Osteoblast (primary cell): ENCODE data around the gene FGF1. TPM values are rescaled to one million over a fixed set of nuclear protein-coding genes. Genes with fewer than 3 reads are reported as not detected.

ENCODE experiments used
- DNase-seq: peaks from one replicate; pipeline ENCODE4 v3.0.0; 2011; ENCODE audit warnings: low spot score, mixed read lengths; ENCODE audit not compliant: insufficient read length; ENCODE audit errors: missing footprints
- H2AFZ ChIP-seq: 2 replicates; pipeline ENCODE4 v1.6.0; 2011; ENCODE audit warnings: mild to moderate bottlenecking, low read length
- H3K27ac ChIP-seq: 2 replicates; pipeline ENCODE4 v1.5.1; 2011; ENCODE audit warnings: mild to moderate bottlenecking, low read depth, low read length, moderate library complexity
- H3K27me3 ChIP-seq: 2 replicates; pipeline ENCODE4 v1.6.0; 2012; ENCODE audit warnings: mild to moderate bottlenecking, control low read depth, inconsistent platforms, low read length, moderate library complexity; ENCODE audit not compliant: insufficient read depth
- H3K36me3 ChIP-seq: 2 replicates; pipeline ENCODE4 v1.5.1; 2011; ENCODE audit warnings: mild to moderate bottlenecking, low read length, control low read depth, moderate library complexity; ENCODE audit not compliant: insufficient read depth
- H3K4me1 ChIP-seq: 2 replicates; pipeline ENCODE4 v1.5.1; 2011; ENCODE audit warnings: mild to moderate bottlenecking, low read length, control low read depth, moderate library complexity; ENCODE audit not compliant: insufficient read depth
- H3K4me2 ChIP-seq: 2 replicates; pipeline ENCODE4 v1.6.0; 2011; ENCODE audit warnings: mild to moderate bottlenecking, low read length; ENCODE audit not compliant: insufficient read depth
- H3K4me3 ChIP-seq: fragments of 200-600 bp; sonication (generic); 3 replicates; pipeline ENCODE4 v1.5.1; 2012; ENCODE audit warnings: mild to moderate bottlenecking, low read length, inconsistent platforms; ENCODE audit not compliant: insufficient read depth
- H3K79me2 ChIP-seq: 2 replicates; pipeline ENCODE4 v1.6.0; 2012; ENCODE audit warnings: mild to moderate bottlenecking, low read length, control low read depth, inconsistent platforms; ENCODE audit not compliant: insufficient read depth
- H3K9me3 ChIP-seq: 2 replicates; pipeline ENCODE4 v1.5.1; 2011; ENCODE audit warnings: low read depth, low read length, control low read depth
- H4K20me1 ChIP-seq: 2 replicates; pipeline ENCODE4 v1.6.0; 2012; ENCODE audit warnings: mild to moderate bottlenecking, low read length, control low read depth; ENCODE audit not compliant: insufficient read depth
- total RNA-seq: library from RNA; depleted of rRNA; stranded (reverse); fragments of >200 nt; gene quantifications from 2 replicates; pipeline ENCODE4 v1.2.3, GENCODE V29; 2012
- TF ChIP-seq, protein P1 (sequence below): IDR thresholded peaks from 2 replicates; pipeline ENCODE4 v1.5.1; 2011; ENCODE audit warnings: mild to moderate bottlenecking, low read depth, low read length, moderate library complexity; ENCODE audit errors: extremely low read depth

Gene FGF1
- total RNA-seq, 1 donor: 4.3 TPM

- TF ChIP-seq, protein P1, sequence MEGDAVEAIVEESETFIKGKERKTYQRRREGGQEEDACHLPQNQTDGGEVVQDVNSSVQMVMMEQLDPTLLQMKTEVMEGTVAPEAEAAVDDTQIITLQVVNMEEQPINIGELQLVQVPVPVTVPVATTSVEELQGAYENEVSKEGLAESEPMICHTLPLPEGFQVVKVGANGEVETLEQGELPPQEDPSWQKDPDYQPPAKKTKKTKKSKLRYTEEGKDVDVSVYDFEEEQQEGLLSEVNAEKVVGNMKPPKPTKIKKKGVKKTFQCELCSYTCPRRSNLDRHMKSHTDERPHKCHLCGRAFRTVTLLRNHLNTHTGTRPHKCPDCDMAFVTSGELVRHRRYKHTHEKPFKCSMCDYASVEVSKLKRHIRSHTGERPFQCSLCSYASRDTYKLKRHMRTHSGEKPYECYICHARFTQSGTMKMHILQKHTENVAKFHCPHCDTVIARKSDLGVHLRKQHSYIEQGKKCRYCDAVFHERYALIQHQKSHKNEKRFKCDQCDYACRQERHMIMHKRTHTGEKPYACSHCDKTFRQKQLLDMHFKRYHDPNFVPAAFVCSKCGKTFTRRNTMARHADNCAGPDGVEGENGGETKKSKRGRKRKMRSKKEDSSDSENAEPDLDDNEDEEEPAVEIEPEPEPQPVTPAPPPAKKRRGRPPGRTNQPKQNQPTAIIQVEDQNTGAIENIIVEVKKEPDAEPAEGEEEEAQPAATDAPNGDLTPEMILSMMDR: no peak
- Histone ChIP-seq H3K4me2 (peak overlapping the region; percentile 85), H3K79me2 (no peaks in the 10 kb centered on the region), H3K36me3 (no peaks in the 10 kb centered on the region), H3K27me3 (no peaks in the 10 kb centered on the region), H2AFZ (peak overlapping the region; percentile 84), H4K20me1 (no peaks in the 10 kb centered on the region), H3K27ac (no peak overlapping the region), H3K4me1 (no peaks in the 10 kb centered on the region), H3K9me3 (no peaks in the 10 kb centered on the region), H3K4me3 (peak overlapping the region; percentile 69)
- peak; percentile 71 for DNase-seq
Measured at GRCh38 chr5:142551338-142552067, 134.4 kb downstream of the FGF1 start.

DNA sequence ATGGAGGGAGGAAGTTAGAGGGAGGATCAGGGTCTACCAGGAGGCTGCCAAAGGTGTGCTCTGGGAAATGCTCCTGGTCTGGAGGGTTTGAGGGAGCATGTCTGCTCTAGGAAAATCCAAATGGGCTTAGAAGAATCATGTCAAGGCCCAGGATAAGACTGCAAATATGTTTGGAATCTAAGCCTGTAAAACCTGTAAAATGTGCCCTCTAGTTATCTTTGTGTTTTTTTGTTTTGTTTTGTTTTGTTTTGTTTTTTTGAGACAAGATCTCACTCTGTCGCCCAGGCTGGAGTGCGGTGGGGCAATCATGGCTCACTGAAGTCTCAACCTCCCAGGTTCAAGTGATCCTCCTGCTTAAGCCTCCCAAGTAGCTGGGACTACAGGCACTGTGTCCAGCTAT is 135.4 kb downstream of the FGF1 start:
- Histone ChIP-seq H3K79me2 (no peaks in the 10 kb centered on the region), H3K9me3 (no peaks in the 10 kb centered on the region), H4K20me1 (no peaks in the 10 kb centered on the region), H3K27me3 (no peaks in the 10 kb centered on the region), H3K27ac (no peak overlapping the region), H3K36me3 (no peaks in the 10 kb centered on the region), H2AFZ (no peak overlapping the region), H3K4me2 (no peak overlapping the region), H3K4me3 (no peak overlapping the region), H3K4me1 (peaks cover 6% of the 10 kb centered on the region)
- DNase-seq: no peak
- TF ChIP-seq, protein P1: no peak

DNA sequence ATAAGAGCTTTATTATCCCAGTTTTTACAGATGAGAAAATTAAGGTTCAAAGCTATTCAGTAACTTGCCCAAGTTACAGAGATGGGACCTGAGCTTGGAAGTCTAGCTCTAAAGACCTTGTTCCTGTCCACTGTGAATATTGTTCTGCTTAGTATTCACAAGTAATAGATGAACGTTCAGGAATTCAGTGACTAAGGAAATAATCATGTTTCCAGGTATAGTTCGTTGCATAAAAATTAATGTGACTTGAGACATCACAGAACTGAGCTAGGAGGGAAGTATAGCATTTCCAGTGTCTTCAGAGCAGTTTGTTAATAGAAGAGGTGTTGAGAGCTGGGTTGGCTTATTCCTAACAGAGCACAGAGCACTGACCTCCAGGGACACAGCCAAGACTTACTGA is 136.1 kb downstream of the FGF1 start:
- H4K20me1 ChIP-seq: no peaks in the 10 kb centered on the region
- H3K4me1 ChIP-seq: peaks cover 12% of the 10 kb centered on the region
- H3K27ac ChIP-seq: no peak overlapping the region
- H3K4me2 ChIP-seq: no peak overlapping the region
- H2AFZ ChIP-seq: no peak overlapping the region
- no peak overlapping the region for H3K4me3 ChIP-seq
- H3K36me3 ChIP-seq: no peaks in the 10 kb centered on the region
- DNase-seq: no peak
- no peaks in the 10 kb centered on the region for H3K9me3 ChIP-seq
- no peaks in the 10 kb centered on the region for H3K27me3 ChIP-seq
- no peaks in the 10 kb centered on the region for H3K79me2 ChIP-seq
- TF ChIP-seq, protein P1: no peak

DNA sequence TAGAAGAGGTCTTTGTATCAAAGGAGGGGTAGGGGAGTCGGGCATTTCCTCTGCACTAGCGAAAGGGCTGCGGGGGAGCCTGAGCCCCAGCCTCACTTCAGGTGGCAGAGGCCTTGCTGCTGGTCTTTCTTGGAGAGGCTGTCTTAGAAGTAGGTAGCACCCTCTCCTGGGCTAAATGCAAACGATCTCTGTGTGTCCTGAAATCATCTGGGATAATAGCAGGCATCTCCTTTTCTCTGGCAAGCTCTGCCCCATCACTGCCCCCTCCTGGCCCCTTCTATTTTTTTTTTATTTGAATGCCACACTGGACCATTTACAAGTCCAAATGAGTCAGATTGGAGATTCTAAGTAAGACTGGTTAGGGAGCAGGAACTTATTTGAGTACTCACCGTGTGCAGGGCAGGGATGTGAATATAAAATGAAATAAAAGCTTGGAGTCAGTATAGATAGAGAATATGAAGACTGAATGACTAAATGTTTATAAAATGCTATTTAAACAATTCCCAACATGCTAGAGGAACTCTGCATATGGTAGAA is 137.1 kb downstream of the FGF1 start:
- H3K79me2 ChIP-seq: no peaks in the 10 kb centered on the region
- peaks cover 20% of the 10 kb centered on the region for H3K4me1 ChIP-seq
- no peak overlapping the region for H2AFZ ChIP-seq
- TF ChIP-seq, protein P1: peak; percentile 98
- no peaks in the 10 kb centered on the region for H3K27me3 ChIP-seq
- DNase-seq: peak; percentile 93
- no peak overlapping the region for H3K4me2 ChIP-seq
- no peak overlapping the region for H3K27ac ChIP-seq
- H3K9me3 ChIP-seq: no peaks in the 10 kb centered on the region
- H4K20me1 ChIP-seq: no peaks in the 10 kb centered on the region
- no peak overlapping the region for H3K4me3 ChIP-seq
- H3K36me3 ChIP-seq: no peaks in the 10 kb centered on the region
